ENCODE results near the gene MYT1.
A peak's percentile ranks its signal among the peaks of the same experiment; 100 is the strongest.
"Not testable (repeated sequence)": the region's sequence is repeated elsewhere in the genome, so short reads cannot be mapped to it uniquely, and the experiment has no call there.

Gene MYT1

GRCh38 chr20:64164123-64164836, at the start of gene MYT1:
Gene MYT1 (plus strand): TSS chr20:64164452. CDS start chr20:64198862, 34,410 bp downstream.
- no peak for DNase-seq

- DNase-seq = no peak
Observed at GRCh38 chr20:64115171-64115911, 48.9 kb upstream of the MYT1 start.

DNA sequence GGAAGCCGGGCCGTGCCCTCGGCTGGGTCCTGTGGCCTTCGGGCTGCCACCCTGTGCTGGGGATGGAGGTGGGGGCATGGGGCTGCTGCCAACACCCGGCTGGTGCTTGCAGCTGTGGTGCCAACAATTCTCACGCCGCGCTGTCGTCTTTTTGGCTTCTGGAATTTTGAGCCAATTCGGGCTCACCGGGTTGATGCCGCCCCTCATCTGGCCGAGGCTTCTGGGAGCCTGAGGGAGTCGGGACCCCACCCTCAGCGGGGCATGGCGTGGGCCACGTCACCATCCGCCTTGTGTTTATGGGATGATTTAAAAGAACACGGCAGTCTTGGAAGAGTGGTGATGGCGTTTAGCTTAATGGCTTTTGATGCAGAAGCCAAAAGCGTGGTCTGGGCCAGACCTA, 48.2 kb upstream of the MYT1 start:
- DNase-seq = no peak

GRCh38 chr20:64116541-64117431, 47.5 kb upstream of the MYT1 start:
- DNase-seq = no peak

DNA sequence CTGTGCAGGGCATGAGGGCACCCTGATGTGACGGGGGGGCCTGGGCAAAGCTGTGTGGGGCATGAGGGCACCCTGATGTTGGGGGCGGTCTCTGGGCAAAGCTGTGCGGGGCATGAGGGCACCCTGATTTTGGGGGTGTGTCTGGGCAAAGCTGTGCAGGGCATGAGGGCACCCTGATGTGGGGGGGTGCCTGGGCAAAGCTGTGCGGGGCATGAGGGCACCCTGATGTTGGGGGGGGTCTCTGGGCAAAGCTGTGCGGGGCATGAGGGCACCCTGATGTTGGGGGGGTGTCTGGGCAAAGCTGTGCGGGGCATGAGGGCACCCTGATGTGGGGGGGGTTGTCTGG, 46.8 kb upstream of the MYT1 start:
- not testable (repeated sequence) for DNase-seq

DNA sequence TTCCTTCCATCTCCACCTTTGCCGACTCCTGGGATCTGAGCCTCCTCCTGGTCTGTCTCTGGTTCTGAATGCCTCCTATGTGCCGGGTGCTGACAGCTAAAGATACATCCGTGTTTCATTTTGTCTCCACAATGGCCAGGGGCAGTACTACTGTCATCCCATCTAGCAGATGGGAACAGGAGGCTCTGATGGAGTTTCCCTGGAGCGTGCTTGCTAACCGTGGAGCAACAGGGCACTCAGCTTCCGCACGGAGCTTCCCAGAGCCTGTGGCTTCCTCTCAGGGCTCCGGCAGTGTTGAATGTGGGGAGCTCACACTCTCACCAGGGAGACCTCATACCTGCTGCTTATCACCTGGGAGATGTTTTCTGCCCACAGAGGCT, 45.0 kb upstream of the MYT1 start:
- no peak for DNase-seq

GRCh38 chr20:64119681-64120341, 44.4 kb upstream of the MYT1 start:
- no peak for DNase-seq

- no peak for DNase-seq
Observed at GRCh38 chr20:64121586-64121985, 42.7 kb upstream of the MYT1 start.

DNA sequence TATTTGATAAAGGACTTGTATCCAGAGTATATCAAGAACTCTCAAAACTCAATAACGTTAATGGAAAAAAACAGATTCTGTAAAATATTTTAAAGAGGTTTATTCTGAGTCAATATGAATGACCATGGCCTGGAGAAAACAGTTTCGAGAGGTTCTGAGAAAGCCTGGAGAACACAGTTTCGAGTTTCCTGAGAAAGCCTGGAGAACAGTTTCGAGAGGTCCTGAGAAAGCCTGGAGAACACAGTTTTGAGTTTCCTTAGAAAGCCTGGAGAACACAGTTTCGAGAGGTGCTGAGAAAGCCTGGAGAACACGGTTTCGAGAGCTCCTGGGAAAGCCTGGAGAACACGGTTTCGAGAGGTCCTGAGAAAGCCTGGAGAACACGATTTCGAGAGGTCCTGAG, 41.3 kb upstream of the MYT1 start:
- DNase-seq = not testable (repeated sequence)

DNA sequence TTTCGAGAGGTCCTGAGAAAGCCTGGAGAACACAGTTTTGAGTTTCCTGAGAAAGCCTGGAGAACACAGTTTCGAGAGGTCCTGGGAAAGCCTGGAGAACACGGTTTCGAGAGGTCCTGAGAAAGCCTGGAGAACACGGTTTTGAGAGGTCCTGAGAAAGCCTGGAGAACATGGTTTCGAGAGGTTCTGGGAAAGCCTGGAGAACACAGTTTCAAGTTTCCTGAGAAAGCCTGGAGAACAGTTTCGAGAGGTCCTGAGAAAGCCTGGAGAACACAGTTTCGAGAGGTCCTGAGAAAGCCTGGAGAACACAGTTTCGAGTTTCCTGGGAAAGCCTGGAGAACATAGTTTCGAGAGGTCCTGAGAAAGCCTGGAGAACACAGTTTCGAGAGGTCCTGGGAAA, 40.7 kb upstream of the MYT1 start:
- not testable (repeated sequence) for DNase-seq

DNA sequence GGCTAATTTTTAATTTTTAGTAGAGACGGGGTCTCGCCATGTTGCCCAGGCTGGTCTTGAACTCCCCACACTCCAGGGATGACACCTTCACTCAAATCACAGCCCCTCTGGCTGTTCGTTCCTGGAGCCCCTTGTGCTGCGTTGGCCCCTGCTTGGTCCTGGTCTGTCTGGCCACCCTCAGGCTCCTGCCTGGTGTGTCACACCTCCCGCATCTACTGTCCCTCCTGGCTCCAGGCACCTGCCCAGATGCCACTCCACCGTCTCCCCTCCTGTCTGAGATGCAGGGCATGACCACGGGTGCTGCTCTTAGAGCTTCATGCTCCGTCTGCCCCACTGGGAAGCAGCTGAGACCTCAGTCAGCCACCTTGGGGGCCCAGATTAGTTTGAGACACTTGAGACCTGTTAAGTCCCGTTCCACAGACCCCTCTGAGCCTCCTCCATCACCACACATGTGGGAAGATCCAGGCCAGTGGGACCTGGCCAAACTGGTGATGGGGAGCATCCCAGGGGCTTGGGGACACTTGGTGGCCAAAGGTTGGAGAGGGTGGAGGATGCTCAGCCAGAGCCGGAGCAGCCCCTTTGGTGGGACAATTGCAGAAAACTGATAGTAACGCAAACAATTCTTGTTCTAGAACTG, 35.0 kb upstream of the MYT1 start:
- no peak for DNase-seq

DNA sequence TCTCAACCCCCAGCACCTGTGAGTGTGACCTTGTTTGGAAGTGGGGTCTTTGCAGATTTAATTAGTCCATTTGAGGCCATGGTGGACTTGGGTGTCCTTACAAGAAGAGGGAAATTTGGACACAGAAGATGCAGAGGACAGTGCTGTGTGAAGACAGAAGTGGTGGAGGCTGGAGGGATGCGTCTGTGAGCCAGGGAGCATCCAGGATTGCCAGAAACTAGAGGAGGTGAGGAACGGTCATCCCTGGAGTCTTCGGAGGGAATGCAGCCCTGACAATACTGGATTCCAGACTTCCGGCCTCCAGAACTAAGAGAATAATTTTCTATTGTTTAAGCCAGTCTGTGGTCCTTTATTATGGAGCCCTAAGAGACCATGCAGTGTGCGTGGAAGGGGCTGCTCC, 34.0 kb upstream of the MYT1 start:
- DNase-seq = no peak

- DNase-seq = no peak
Observed at GRCh38 chr20:64130876-64131275, 33.4 kb upstream of the MYT1 start.

DNA sequence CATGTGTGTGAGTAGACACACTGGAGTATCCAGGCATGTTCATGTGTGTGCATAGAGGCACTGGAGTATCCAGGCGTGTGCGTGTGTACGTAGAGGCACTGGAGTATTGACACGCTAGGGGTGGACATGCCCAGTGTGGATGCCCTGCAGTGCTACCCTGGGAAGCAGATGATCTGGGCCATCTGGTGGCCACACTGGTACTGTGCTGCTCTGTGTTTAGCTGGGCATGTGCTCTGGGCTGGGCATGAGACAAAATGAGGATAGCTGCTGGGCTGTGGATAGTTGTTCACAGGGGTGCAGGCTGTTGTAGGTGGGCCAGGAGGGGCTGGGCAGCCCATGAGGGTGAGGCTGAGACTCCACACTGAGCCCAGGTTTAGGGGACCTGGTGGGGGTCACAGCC, 32.8 kb upstream of the MYT1 start:
- DNase-seq = peak; percentile 38

- no peak for DNase-seq
Observed at GRCh38 chr20:64133951-64134407, 30.3 kb upstream of the MYT1 start.

DNA sequence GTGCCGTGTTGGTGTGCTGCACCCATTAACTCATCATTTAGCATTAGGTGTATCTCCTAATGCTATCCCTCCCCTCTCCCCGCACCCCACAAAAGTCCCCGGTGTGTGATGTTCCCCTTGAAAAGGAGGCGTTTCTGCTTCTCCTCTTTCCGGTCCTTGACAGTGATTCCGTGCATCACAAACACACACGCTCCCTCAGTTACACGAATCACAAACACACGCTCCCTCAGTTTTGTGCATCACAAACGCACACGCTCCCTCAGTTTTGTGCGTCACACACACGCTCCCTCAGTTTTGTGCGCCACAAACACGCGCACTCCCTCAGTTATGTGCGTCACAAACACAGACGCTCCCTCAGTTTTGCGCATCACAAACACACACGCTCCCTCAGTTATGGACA, 29.5 kb upstream of the MYT1 start:
- not testable (repeated sequence) for DNase-seq

GRCh38 chr20:64136004-64136710, 28.1 kb upstream of the MYT1 start:
- no peak for DNase-seq

GRCh38 chr20:64137598-64138031, 26.6 kb upstream of the MYT1 start:
- DNase-seq = no peak

DNA sequence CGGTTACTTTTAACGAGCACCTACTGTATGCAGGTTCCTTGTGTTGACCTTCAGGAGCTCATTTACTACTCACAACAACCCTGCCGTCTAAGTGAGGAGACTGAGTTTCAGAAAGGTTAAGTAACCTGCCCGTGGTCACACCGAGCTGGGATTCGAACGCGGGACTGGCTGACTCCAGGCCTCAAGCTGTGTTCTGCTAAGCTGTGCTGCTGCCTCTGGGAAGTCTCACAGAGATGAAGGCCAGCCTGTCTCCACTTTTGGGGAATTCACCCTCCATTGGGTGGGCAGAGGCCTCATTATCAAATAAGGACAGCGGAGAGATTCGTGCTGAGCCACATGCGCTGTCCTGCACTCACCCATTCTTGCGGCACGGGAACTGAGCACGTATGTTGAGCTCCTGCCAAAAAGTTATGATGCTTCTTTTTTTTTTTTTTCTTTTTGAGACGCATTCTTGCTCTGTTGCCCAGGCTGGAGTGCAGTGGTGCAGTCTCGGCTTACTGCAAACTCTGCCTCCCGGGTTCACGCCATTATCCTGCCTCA, 25.9 kb upstream of the MYT1 start:
- no peak for DNase-seq

DNA sequence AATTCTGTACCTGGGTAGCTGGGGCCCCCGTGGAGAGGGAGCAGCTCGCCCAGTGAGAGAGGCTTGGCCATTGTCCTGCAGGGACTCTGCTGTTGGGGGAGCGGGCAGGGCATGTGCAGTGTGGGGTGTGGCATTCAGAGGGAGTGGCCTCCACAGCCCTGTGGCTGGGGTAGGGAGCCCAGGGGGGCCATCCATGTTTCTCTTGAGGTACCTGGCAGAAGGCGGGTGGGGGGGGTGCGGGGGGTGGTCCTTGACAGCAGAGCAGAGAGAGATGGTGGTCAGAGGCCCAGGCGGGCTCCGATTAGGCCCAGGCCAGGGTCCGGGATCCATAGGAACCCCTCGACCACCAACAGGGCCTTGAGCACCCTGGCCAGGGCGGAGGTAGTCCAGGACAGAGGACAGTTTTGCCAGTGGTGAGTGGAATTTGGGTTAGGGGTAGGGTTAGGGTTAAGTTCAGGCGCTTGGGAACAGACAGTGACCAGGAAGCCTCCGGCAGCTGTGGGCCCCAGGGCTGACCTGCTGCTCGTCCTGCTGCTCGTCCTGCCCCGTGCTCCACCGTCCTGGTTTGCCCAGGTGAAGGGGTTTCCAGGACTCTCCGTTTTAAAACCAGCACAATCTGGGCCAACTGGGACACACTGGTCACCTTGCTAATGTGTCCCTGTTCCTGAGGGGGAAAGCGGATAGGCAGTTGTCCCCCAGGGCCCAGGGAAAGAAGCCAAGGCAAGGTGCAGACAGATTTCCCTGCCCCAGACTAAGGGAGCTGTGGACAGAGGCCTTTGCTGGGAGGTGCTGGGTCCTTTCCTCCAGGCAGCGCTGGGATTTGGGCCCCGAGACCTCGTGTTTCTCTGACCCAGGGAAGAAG, 24.8 kb upstream of the MYT1 start:
- no peak for DNase-seq
